CMK (cell line): ENCODE results near the gene TMEM41B.
A peak's percentile ranks its signal among the peaks of the same experiment; 100 is the strongest.
"Not testable (repeated sequence)": the region's sequence is repeated elsewhere in the genome, so short reads cannot be mapped to it uniquely, and the experiment has no call there.

Source experiments
- DNase-seq: peaks from one replicate; pipeline ENCODE4 v3.0.0-alpha.2; 2010; ENCODE audit warnings: low read depth

The TMEM41B gene

GRCh38 chr11:9314291-9315077, at the start of gene TMEM41B:
Gene TMEM41B, minus strand, starts transcription at chr11:9314593. Its CDS starts 152 bp downstream, at chr11:9314441.
- DNase-seq, result peak; percentile 97

DNA sequence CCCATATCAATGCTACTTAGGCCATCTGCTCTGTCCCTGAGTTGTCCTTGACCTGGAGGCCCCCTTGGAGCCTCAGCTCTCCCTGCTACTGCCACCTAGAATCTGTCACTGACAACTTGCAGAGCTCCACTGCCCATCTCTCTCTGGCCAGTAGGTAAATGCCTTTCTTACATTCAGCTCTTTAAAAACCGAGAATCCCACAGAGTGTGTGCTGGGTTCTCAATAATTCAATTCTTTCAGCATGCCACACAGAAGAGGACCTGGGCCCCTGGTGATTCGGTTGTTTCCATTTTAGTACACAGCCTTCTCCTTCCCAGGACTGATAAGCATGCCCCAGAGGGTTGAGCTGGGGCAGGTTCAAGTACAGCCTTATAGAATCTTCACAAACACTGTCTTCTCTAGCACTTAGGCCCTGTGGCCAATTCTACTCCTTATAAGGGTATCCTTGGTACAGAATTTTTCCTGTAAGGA, 48.0 kb upstream of the TMEM41B start:
- no peak for DNase-seq

- DNase-seq, result not testable (repeated sequence)
Observed at GRCh38 chr11:9360862-9361622, 46.6 kb upstream of the TMEM41B start.

- DNase-seq, result no peak
Observed at GRCh38 chr11:9357041-9357440, 42.6 kb upstream of the TMEM41B start.

DNA sequence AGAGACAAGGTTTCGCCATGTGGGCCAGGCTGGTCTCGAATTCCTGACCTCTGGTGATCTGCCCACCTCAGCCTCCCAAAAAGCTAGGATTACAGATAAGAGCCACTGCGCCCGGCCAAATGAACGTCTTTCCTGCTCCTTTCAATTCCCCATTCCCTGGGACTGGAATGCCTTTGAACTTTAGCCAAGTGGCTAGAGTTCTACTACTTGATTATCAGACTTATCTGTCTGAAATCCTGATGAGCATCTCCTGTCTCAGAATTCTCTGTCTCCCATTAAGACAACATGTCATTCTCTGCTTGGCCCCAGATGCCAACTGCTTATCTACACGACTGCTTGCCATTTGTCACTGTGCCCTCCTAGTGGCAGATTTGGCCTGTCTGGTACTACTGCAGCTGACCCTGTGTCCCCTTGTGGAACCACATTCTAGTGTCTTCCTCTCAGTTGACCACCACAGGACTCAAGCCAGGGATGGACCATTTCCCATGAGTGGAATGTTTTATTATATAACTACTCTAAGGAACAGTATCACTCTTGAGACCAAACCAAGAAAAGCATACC, 37.0 kb upstream of the TMEM41B start:
- DNase-seq, result no peak

DNA sequence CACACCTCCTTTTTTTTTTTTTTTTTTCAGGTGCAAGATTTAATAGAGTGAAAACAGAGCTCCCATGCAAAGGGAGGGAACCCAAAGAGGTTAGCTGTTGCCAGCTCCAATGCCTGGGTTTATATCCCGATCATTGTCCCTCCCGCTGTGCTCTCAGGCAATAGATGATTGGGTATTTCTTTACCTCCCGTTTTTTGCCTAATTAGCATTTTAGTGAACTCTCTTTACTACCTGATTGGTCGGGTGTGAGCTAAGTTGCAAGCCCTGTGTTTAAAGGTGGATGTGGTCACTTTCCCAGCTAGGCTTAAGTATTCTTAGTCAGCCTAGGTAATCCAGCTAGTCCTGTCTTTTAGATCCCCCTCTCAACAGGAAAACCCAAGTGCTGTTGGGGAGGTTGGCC, 33.4 kb upstream of the TMEM41B start:
- not testable (repeated sequence) for DNase-seq

- no peak for DNase-seq
Observed at GRCh38 chr11:9347100-9347499, 32.7 kb upstream of the TMEM41B start.

DNA sequence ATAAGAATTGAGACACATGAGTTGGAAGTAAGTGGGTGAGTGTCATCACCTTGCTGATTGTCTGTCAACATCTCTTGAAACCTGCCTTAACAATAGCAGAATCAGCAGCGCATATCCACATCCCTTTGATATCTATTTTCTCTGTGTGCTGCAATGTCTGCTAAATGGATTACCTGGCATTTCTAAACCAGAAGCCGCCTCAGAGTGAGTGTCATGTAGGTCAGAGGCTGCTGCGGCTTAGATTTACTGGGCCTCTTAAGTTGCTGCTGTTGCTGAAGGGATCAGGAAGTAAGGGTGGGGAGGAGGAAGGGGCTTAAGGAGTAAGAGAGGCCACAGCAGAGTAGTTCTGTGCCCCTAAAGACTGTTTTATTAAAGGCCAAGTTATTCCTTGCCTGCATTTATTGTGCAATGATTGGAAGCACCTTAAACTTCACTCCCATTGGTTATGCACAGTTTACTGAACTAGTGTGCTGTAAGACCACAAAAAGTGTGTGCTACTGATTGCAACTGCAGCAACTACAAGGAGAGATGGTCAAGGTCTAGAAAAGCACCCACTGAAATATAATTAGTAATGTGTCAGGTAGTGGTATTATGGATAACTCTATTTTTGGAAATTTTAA, 29.8 kb upstream of the TMEM41B start:
- no peak for DNase-seq

GRCh38 chr11:9341638-9342178, 27.3 kb upstream of the TMEM41B start:
- no peak for DNase-seq

- DNase-seq, result no peak
Observed at GRCh38 chr11:9332655-9333054, 18.3 kb upstream of the TMEM41B start.

GRCh38 chr11:9330387-9331384, 16.3 kb upstream of the TMEM41B start:
- DNase-seq, result no peak

- DNase-seq, result no peak
Observed at GRCh38 chr11:9320047-9320446, 5.7 kb upstream of the TMEM41B start.

- not testable (repeated sequence) for DNase-seq
Observed at GRCh38 chr11:9319377-9320001, 5.1 kb upstream of the TMEM41B start.

GRCh38 chr11:9318442-9319376, 4.3 kb upstream of the TMEM41B start:
- DNase-seq, result not testable (repeated sequence)

- DNase-seq, result no peak
Observed at GRCh38 chr11:9316334-9316733, 1.9 kb upstream of the TMEM41B start.

DNA sequence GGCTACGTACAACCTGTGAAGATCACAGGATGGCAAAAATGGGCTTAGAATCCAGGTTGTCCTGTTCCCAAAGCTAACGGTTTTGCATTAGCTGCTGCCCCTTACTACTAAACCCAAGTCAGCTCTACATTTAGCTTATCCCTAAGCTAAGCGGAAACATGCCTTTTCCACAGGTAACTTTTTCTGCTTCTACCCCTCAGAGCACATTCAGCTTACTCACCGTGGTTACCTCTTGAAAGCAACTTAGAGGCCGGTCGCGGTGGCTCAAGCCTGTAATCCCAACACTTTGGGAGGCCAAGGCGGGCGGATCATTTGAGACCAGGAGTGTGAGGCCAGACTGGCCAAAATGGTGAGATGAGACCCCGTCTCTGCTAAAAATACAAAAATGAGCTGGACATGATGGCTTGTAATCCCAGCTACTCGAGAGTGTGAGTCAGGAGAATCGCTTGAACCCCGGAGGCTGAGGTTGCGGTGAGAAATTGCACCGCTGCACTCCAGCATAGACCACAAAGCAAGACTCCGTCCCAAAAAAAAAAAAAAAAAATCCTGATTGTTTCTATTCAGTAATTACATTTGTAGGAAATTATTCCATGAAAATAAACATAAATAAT, 790 bp upstream of the TMEM41B start:
- DNase-seq, result peak; percentile 35

GRCh38 chr11:9313648-9314290, 624 bp downstream of the TMEM41B start:
- DNase-seq, result no peak

GRCh38 chr11:9310485-9311090, 3.8 kb downstream of the TMEM41B start:
- DNase-seq, result no peak
